Astrocyte (in vitro differentiated cells and primary cell): ENCODE data around the gene TCEANC2.

Experiments
- EZH2 ChIP-seq: IDR thresholded peaks from 2 replicates; pipeline ENCODE4 v1.6.1; 2012; ENCODE audit warnings: mild to moderate bottlenecking, low read length, inconsistent platforms; ENCODE audit not compliant: insufficient read depth
- TF ChIP-seq, protein P1 (sequence below): IDR thresholded peaks from 2 replicates; pipeline ENCODE4 v1.5.1; 2011; ENCODE audit warnings: low read depth, mild to moderate bottlenecking, inconsistent platforms, low read length, moderate library complexity; ENCODE audit not compliant: insufficient read depth

DNA sequence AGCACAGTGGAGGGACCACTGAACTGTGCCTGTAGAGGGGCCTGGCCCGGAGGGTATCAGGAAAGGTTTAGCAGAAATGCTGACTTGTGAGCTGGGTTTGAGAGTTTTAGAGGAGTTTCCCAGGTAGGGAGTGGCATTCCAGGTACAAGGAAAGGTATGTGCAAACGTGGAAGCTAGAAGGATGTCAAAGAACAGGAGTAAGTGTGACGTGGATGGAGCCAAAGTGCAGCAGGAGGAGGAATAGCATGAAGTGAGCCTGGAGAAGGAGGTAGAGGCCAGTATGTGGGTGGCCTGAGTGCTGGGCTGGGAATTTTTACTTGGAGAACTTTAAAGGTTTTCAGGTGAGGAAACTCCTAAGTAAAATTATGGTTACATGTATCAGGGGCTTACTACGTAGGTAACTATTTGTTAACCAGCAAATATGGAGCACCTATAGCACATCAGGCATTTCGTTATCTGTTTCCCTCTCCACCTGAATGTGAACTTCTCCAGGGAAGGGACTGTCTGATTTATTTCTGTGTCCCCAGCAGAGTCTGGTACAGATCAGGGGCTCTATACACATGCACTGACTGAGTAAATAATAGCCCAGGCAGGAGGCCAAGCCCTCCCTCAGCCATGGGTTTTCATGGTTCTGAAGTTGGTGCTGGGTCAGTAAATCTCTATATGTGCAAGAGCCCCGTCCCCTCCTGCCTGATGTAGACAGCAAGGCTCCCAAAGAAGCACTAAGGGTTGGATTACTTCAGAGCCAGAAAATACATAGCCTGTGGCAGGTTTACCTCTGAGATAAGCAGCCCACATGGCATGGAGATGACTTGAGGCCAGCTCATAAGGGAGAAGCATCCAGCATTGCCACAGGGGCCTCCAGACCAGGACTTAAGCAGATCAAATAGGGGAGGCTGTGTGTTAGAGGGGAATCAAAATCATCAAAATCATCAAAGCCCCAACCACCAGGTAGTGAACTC is 56.0 kb downstream of the TCEANC2 start:
- TF ChIP-seq, protein P1, sequence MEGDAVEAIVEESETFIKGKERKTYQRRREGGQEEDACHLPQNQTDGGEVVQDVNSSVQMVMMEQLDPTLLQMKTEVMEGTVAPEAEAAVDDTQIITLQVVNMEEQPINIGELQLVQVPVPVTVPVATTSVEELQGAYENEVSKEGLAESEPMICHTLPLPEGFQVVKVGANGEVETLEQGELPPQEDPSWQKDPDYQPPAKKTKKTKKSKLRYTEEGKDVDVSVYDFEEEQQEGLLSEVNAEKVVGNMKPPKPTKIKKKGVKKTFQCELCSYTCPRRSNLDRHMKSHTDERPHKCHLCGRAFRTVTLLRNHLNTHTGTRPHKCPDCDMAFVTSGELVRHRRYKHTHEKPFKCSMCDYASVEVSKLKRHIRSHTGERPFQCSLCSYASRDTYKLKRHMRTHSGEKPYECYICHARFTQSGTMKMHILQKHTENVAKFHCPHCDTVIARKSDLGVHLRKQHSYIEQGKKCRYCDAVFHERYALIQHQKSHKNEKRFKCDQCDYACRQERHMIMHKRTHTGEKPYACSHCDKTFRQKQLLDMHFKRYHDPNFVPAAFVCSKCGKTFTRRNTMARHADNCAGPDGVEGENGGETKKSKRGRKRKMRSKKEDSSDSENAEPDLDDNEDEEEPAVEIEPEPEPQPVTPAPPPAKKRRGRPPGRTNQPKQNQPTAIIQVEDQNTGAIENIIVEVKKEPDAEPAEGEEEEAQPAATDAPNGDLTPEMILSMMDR, result no peak
- TF ChIP-seq EZH2, result no peak
